ENCODE measurements around the gene FGF14. TPM values are rescaled to one million over a fixed set of nuclear protein-coding genes. Genes with fewer than 3 reads are reported as not detected.

Gene FGF14
- polyA plus RNA-seq, 1 of the 3 experiments (the other 2 are of a cell fraction) = 0.20 TPM

DNA sequence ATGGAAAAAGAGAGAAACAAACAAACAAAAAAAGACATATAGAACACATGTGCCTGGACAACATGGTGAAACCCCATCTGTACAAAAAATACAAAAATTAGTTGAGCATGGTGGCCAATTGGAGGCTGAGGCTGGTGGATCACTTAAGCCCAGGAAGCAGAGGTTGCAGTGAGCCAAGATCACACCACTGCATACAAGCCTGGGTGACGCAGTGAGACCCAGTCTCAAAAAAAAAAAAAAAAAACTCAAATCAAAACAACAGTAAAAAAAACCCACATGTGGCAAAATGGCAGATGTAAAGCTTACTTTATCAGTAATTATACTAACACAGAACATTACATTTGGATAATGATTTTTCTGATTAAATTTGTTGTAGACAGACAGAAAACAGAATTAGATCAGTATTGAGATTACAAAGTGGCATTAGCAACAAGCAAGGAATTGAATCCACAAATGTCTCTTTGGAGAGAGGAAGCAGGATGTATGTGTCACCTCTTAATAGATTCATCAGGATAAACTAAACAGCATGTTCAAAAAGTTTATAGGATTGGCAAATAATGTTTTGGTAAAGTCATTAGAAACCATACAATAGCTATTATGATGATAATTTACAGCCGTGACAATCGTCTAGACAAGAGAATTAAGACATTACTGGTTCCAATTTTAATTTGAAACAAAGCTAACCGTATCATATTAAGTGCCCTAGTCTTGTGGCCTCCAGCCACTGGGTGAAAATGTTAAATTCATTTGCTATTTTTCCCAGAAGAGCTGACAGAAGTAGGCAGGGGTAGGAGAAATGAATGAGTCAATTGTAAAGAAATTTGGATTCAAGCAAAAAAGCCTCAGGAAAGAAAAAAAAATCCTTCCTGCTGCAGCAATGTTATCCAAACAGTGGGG, 206.0 kb downstream of the FGF14 start (continued):
- TF ChIP-seq REST (IDR thresholded peaks at IDR 0.05; ENCODE audit: low read depth, low read length) = no peak
- TF ChIP-seq RFX5 (IDR thresholded peaks at IDR 0.05; ENCODE audit: low read length) = no peak
- peak; percentile 70 for TF ChIP-seq CHD2 (IDR thresholded peaks at IDR 0.05; ENCODE audit: low read length, partially characterized antibody)
- peak; percentile 56; the same call in 1 of the 2 replicates for TF ChIP-seq MXI1 (IDR thresholded peaks at IDR 0.05; ENCODE audit: low read depth, low read length)
- TF ChIP-seq, protein P1, sequence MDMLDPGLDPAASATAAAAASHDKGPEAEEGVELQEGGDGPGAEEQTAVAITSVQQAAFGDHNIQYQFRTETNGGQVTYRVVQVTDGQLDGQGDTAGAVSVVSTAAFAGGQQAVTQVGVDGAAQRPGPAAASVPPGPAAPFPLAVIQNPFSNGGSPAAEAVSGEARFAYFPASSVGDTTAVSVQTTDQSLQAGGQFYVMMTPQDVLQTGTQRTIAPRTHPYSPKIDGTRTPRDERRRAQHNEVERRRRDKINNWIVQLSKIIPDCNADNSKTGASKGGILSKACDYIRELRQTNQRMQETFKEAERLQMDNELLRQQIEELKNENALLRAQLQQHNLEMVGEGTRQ (IDR thresholded peaks at IDR 0.05; ENCODE audit: borderline replicate concordance, low read depth, low read length) = no peak
- peak; percentile 70; the same call in 1 of the 2 replicates for TF ChIP-seq TEAD4 (IDR thresholded peaks at IDR 0.05; ENCODE audit: borderline replicate concordance, insufficient read depth)

GRCh38 chr13:102192858-102193257, 209.0 kb downstream of the FGF14 start:
- 83% methylated on average over 2 of the region's 2 CpGs for WGBS (ENCODE audit: low lambda C conversion rate)
- ChIA-PET CTCF (interaction anchor here (1.2 kb wide), 1 partner anchor 48 kb away, joined by 3 read pairs; no protein-coding TSS in a partner anchor), POLR2A (no interaction called here)

More at GRCh38 chr13:102192858-102193257, 209.0 kb downstream of the FGF14 start:
- H3K4me3 ChIP-seq (ENCODE audit: low read depth in 2 of 2, low read length in 1 of 2) = no peak overlapping the region; a peak in 1 of 4 replicates
- H3K27ac ChIP-seq (ENCODE audit: low read depth in 2 of 2, low read length in 1 of 2) = peak overlapping the region in 1 of 2 experiments; percentile 58; a peak in 2 of 4 replicates
- H3K4me2 ChIP-seq = no peak overlapping the region
- H3K36me3 ChIP-seq (replicated peaks in 1 of 2; ENCODE audit: control insufficient read depth in 1 of 2, insufficient read depth in 2 of 2, low read length in 1 of 2) = peaks cover 0 to 11% of the 10 kb centered on the region in 2 experiments
- peaks cover 12 to 13% of the 10 kb centered on the region in 2 experiments; a peak in 3 of 4 replicates for H3K4me1 ChIP-seq (ENCODE audit: control insufficient read depth in 1 of 2, insufficient read depth in 2 of 2, low read depth in 1 of 2, low read length in 1 of 2)
- TF ChIP-seq ELF1 (IDR thresholded peaks at IDR 0.05) (no peak), RFX5 (IDR thresholded peaks at IDR 0.05; ENCODE audit: low read length) (no peak), TEAD4 (IDR thresholded peaks at IDR 0.05; ENCODE audit: borderline replicate concordance, insufficient read depth) (no peak)
- no peak overlapping the region for H2AFZ ChIP-seq (ENCODE audit: low read depth)
- no peaks in the 10 kb centered on the region for H4K20me1 ChIP-seq (ENCODE audit: insufficient read depth)
- H3K27me3 ChIP-seq (ENCODE audit: insufficient read depth) = no peaks in the 10 kb centered on the region
- no peak for DNase-seq
- no peak overlapping the region for H3K9ac ChIP-seq
- H3K9me2 ChIP-seq = no peaks in the 10 kb centered on the region
- H3K9me3 ChIP-seq = 0 out of 2 replicates have a peak, but pooled peaks cover 4% of the 10 kb centered on the region
- no peaks in the 10 kb centered on the region for H3K79me2 ChIP-seq (ENCODE audit: insufficient read depth)
- peaks cover 25% of the 10 kb centered on the region for H3F3A ChIP-seq (replicated peaks; ENCODE audit: insufficient read depth)

Measured in SK-N-SH (cell line).